IPS-20b (cell line): ENCODE measurements around the gene CHD9.

ENCODE experiments used
- H3K27ac ChIP-seq: one replicate; pipeline ENCODE4 v1.5.1; 2013; ENCODE audit warnings: low read length
- H3K27me3 ChIP-seq: 2 replicates; pipeline ENCODE4 v1.6.1; 2013; ENCODE audit warnings: mild to moderate bottlenecking, low read length, inconsistent platforms; ENCODE audit not compliant: insufficient read depth
- H3K36me3 ChIP-seq: 2 replicates; pipeline ENCODE4 v1.6.1; 2013; ENCODE audit warnings: low read depth, mild to moderate bottlenecking, inconsistent platforms, low read length, moderate library complexity; ENCODE audit not compliant: insufficient read depth
- H3K4me1 ChIP-seq: 2 replicates; pipeline ENCODE4 v1.6.1; 2013; ENCODE audit warnings: mild to moderate bottlenecking, control low read depth, inconsistent platforms, low read length, moderate library complexity; ENCODE audit not compliant: insufficient read depth
- H3K4me3 ChIP-seq: 2 replicates; pipeline ENCODE4 v1.5.1; 2013; ENCODE audit warnings: mild to moderate bottlenecking, low read length, inconsistent platforms
- H3K9ac ChIP-seq: 2 replicates; pipeline ENCODE4 v1.6.1; 2013; ENCODE audit warnings: low read depth, mild to moderate bottlenecking, inconsistent platforms, low read length, moderate library complexity
- H3K9me3 ChIP-seq: 2 replicates; pipeline ENCODE4 v1.6.1; 2013; ENCODE audit warnings: mild to moderate bottlenecking, low read depth, low read length, inconsistent platforms; ENCODE audit not compliant: insufficient read depth

CHD9 gene

GRCh38 chr16:53080345-53081031 lies 25.7 kb downstream of the CHD9 start:
- no peaks in the 10 kb centered on the region for H3K36me3 ChIP-seq
- no peak overlapping the region for H3K27ac ChIP-seq
- H3K4me3 ChIP-seq: peak overlapping the region; percentile 7; the same call in 1 of the 2 replicates
- peaks cover 37% of the 10 kb centered on the region for H3K4me1 ChIP-seq
- no peaks in the 10 kb centered on the region for H3K27me3 ChIP-seq
- peaks cover 4% of the 10 kb centered on the region; the same call in 1 of the 2 replicates for H3K9me3 ChIP-seq
- peak overlapping the region; percentile 24; the same call in 1 of the 2 replicates for H3K9ac ChIP-seq

GRCh38 chr16:53081032-53081424 lies 26.2 kb downstream of the CHD9 start:
- H3K27ac ChIP-seq: no peak overlapping the region
- peak overlapping the region; percentile 24; the same call in 1 of the 2 replicates for H3K9ac ChIP-seq
- peaks cover 42% of the 10 kb centered on the region for H3K4me1 ChIP-seq
- no peak overlapping the region for H3K4me3 ChIP-seq
- H3K36me3 ChIP-seq: no peaks in the 10 kb centered on the region
- H3K9me3 ChIP-seq: no peaks in the 10 kb centered on the region
- no peaks in the 10 kb centered on the region for H3K27me3 ChIP-seq

- Histone ChIP-seq H3K4me3 (no peak overlapping the region), H3K27ac (no peak overlapping the region), H3K27me3 (no peaks in the 10 kb centered on the region), H3K9me3 (no peaks in the 10 kb centered on the region), H3K36me3 (no peaks in the 10 kb centered on the region), H3K9ac (no peak overlapping the region), H3K4me1 (peaks cover 48% of the 10 kb centered on the region)
Observed at GRCh38 chr16:53081686-53082407, 27.1 kb downstream of the CHD9 start.

GRCh38 chr16:53082509-53082908 lies 27.7 kb downstream of the CHD9 start:
- no peak overlapping the region for H3K27ac ChIP-seq
- H3K27me3 ChIP-seq: no peaks in the 10 kb centered on the region
- peaks cover 49% of the 10 kb centered on the region for H3K4me1 ChIP-seq
- no peaks in the 10 kb centered on the region for H3K36me3 ChIP-seq
- H3K9me3 ChIP-seq: no peaks in the 10 kb centered on the region
- no peak overlapping the region for H3K9ac ChIP-seq
- H3K4me3 ChIP-seq: no peak overlapping the region

- peaks cover 49% of the 10 kb centered on the region for H3K4me1 ChIP-seq
- H3K36me3 ChIP-seq: no peaks in the 10 kb centered on the region
- H3K4me3 ChIP-seq: no peak overlapping the region
- no peaks in the 10 kb centered on the region for H3K9me3 ChIP-seq
- no peak overlapping the region for H3K9ac ChIP-seq
- H3K27me3 ChIP-seq: no peaks in the 10 kb centered on the region
- H3K27ac ChIP-seq: no peak overlapping the region
Observed at GRCh38 chr16:53083119-53083518, 28.3 kb downstream of the CHD9 start.

GRCh38 chr16:53084141-53084541 lies 29.4 kb downstream of the CHD9 start:
- no peak overlapping the region for H3K27ac ChIP-seq
- H3K9ac ChIP-seq: no peak overlapping the region
- H3K4me1 ChIP-seq: peaks cover 45% of the 10 kb centered on the region

GRCh38 chr16:53084746-53085334 lies 30.0 kb downstream of the CHD9 start:
- no peak overlapping the region for H3K27ac ChIP-seq

More at GRCh38 chr16:53084141-53084541, 29.4 kb downstream of the CHD9 start:
- no peaks in the 10 kb centered on the region for H3K36me3 ChIP-seq
- no peaks in the 10 kb centered on the region for H3K27me3 ChIP-seq
- no peaks in the 10 kb centered on the region for H3K9me3 ChIP-seq
- H3K4me3 ChIP-seq: no peak overlapping the region

GRCh38 chr16:53085369-53085843 lies 30.6 kb downstream of the CHD9 start:
- no peaks in the 10 kb centered on the region for H3K27me3 ChIP-seq
- H3K9ac ChIP-seq: no peak overlapping the region
- no peak overlapping the region for H3K27ac ChIP-seq
- no peaks in the 10 kb centered on the region for H3K9me3 ChIP-seq
- H3K36me3 ChIP-seq: no peaks in the 10 kb centered on the region
- H3K4me1 ChIP-seq: peaks cover 45% of the 10 kb centered on the region
- no peak overlapping the region for H3K4me3 ChIP-seq

More at GRCh38 chr16:53084746-53085334, 30.0 kb downstream of the CHD9 start:
- Histone ChIP-seq H3K4me3 (no peak overlapping the region), H3K4me1 (peaks cover 45% of the 10 kb centered on the region), H3K36me3 (no peaks in the 10 kb centered on the region), H3K27me3 (no peaks in the 10 kb centered on the region), H3K9ac (no peak overlapping the region), H3K9me3 (no peaks in the 10 kb centered on the region)

- Histone ChIP-seq H3K27me3 (no peaks in the 10 kb centered on the region), H3K36me3 (no peaks in the 10 kb centered on the region), H3K4me3 (no peak overlapping the region), H3K4me1 (peaks cover 45% of the 10 kb centered on the region), H3K9ac (no peak overlapping the region), H3K9me3 (no peaks in the 10 kb centered on the region), H3K27ac (no peak overlapping the region)
Observed at GRCh38 chr16:53085931-53086421, 31.2 kb downstream of the CHD9 start.

- H3K27ac ChIP-seq: no peak overlapping the region
- H3K4me1 ChIP-seq: peaks cover 49% of the 10 kb centered on the region
- H3K9ac ChIP-seq: no peak overlapping the region
Observed at GRCh38 chr16:53087101-53087500, 32.3 kb downstream of the CHD9 start.

GRCh38 chr16:53089434-53090285 lies 34.9 kb downstream of the CHD9 start:
- H3K4me1 ChIP-seq: peaks cover 57% of the 10 kb centered on the region
- H3K4me3 ChIP-seq: peak overlapping the region; percentile 50; the same call in 1 of the 2 replicates
- no peaks in the 10 kb centered on the region for H3K27me3 ChIP-seq
- no peaks in the 10 kb centered on the region for H3K36me3 ChIP-seq
- H3K27ac ChIP-seq: peak overlapping the region; percentile 74
- peak overlapping the region; percentile 34; the same call in 1 of the 2 replicates for H3K9ac ChIP-seq
- H3K9me3 ChIP-seq: no peaks in the 10 kb centered on the region

More at GRCh38 chr16:53087101-53087500, 32.3 kb downstream of the CHD9 start:
- no peak overlapping the region for H3K4me3 ChIP-seq
- no peaks in the 10 kb centered on the region for H3K9me3 ChIP-seq
- H3K36me3 ChIP-seq: no peaks in the 10 kb centered on the region
- no peaks in the 10 kb centered on the region for H3K27me3 ChIP-seq
